Right renal cortex interstitium (tissue), 3 donors: Measurements from ENCODE around the gene DDX52. TPM values are rescaled to one million over a fixed set of nuclear protein-coding genes. Genes with fewer than 3 reads are reported as not detected.

ENCODE experiments used
- DNase-seq, 3 donors: peaks; one replicate each; pipeline ENCODE4 v3.0.0-alpha.2; 2013; ENCODE audit warnings: low read depth in 3 of 3, low spot score in 2 of 3
- polyA plus RNA-seq, 3 donors: library from polyadenylated mRNA; unstranded; fragments of 120-200 nt; gene quantifications; one replicate each; pipeline ENCODE4 v1.2.1, GENCODE V29; 2013; ENCODE audit not compliant: insufficient read length in 3 of 3

DDX52 gene
- polyA plus RNA-seq, 3 donors: 40.1 to 43.7 (median 42.0) TPM

- DNase-seq: no peak
Observed at GRCh38 chr17:37592291-37592690, 51.0 kb downstream of the DDX52 start.

DNA sequence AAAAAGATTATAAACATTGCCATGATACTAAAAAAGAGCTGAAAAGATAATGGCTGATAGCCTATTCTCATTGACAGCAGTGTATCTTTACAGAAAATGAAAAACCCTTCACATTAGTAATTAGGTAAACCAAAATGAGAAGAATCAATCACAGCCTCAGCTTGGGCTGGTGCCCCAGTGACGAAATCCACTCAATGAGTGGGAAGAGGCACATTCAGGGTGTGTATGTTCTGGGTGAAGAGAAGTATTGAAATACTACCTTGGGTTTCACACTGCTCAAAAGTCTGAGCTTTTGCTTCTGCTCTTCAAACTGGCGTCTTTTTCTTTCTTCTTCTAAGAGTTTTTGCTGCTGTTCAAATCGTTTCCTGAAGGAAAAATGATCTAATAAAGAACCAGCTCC lies 58.2 kb downstream of the DDX52 start:
- DNase-seq: no peak

GRCh38 chr17:37576281-37576680 lies 67.0 kb downstream of the DDX52 start:
- DNase-seq: no peak

DNA sequence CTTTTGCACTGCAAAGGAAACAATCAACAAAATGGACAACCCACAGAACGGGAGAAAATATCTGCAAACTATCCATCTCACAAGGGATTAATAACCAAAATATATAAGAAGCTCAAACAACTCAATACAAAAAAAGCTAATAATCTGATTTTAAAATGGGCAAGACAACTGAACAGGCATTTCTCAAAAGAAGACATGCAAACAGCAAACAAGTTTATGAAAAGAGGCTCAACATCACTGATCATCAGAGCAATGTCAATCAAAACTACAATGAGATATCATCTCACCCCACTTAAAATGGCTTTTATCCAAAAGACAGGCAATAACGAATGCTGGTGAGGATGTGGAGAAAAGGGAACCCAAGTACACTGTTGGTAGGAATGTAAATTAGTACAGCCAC lies 68.8 kb downstream of the DDX52 start:
- DNase-seq: no peak

GRCh38 chr17:37571674-37572073 lies 71.6 kb downstream of the DDX52 start:
- no peak for DNase-seq

GRCh38 chr17:37570527-37571093 lies 72.6 kb downstream of the DDX52 start:
- peak in 1 of 3 donors; percentile 10 for DNase-seq

DNA sequence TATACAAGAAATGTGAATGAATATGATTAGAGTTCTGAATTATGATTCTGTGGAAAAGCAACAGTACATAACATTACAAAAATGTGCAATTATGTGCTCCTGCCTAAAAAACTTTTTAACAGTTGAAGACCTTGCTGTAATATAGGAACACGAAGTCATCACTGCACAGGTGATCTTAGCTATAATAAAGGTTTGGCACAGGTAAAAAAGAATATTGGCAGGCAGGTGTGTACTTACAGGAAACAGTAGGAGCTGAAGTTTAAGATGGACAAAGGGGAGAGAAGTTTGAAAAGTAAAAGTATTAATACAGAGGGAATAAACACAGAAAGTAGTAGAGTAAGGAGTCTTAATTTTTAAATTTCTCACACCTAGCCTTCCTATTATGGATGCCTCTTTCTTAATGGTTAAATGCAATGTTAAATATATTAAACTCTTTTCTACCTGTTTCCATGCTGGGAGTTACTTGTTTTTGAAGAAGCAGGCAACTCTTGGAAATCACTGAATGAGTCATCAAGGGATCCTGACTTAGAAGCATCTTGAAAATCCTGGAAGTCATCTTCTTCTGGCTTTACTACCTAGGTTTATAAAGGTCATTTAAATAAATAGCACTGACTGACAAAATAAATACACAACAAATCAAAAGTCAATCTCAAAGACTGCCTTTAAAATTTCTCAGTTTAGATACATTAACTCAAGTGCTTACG lies 74.7 kb downstream of the DDX52 start:
- no peak for DNase-seq

DNA sequence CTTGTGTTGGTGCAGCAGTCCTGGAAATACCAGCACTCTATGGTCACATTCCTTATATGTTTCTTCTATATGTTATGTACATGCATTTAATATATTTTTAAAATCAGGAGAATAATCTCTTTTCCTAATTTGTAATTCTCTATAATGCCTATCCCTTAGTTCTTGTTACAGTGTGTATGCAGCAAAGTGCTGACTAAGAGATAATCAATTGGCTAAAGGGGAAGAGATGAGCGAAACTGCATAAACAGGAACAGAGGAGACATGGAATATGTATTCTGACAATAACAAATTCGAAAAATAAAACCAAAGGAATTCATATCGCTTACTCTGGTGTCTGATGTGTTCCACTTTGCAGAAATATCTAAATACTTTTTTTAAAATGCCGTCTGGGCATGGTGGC lies 75.7 kb downstream of the DDX52 start:
- DNase-seq: no peak

GRCh38 chr17:37567137-37567536 lies 76.1 kb downstream of the DDX52 start:
- DNase-seq: no peak

DNA sequence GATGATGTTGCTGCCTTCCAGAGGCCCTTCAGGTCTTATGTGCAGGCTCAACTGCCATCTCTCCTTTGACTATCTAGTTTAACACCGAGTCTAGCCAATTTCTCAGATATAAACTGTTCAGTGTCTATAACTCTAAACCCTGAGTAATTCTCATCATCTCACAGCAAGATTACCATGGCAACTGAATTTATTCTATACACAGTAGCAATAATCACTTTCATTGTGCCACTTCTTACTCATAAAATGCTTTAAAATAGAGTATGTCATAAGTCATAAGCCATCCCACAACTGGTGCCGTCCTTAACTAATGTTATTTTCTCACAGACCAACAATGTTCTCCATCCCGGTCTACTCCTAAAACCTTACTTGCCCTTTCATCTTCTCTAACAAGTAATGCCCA lies 79.0 kb downstream of the DDX52 start:
- no peak for DNase-seq

DNA sequence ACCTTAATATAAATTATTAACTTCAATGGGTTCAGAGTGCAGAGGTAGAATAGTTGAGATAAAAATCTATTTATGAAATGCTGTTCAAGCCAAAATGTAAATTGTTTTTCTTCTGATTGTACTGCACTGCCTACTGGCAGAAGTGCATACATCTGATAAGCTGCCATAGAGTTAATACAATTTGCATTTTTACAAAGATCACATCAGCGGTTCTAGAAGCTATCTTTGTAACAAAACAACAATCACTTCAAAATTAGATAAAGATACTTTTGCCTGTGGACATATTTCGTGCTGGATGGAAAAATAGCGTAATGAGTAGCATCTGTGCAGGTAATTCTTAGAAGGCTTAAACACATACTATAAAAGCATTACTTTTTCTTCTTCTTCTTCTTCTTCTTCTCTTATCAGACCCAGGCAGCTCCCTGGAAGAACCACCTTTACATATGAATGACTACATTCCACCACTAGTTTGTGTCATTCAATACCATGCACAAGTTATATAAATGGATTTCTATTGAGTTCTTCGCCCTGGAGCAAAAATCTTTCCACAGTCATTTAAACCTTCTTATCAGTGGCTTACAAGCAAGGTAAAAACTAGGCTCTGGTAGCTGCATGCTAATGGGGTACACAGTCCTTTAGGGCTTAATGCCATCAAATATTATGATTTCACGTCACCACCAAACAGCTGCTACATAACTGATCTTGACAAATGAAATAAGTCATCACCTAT lies 81.1 kb downstream of the DDX52 start:
- DNase-seq: no peak

Other genes with a start within 250 kb of the DDX52 start
- gene ACACA, start 236.6 kb downstream of the DDX52 start, polyA plus RNA-seq: 10 to 100 TPM; 45.0 to 54.6 (median 48.7) TPM
- gene TADA2A, start 236.6 kb downstream of the DDX52 start, polyA plus RNA-seq: 10 to 100 TPM; 15.0 to 28.4 (median 26.5) TPM
- 10 to 100 TPM; 14.7 to 17.6 (median 16.3) TPM for gene DUSP14, start 153.6 kb downstream of the DDX52 start, polyA plus RNA-seq
- gene SYNRG, start 34.0 kb downstream of the DDX52 start, polyA plus RNA-seq: 10 to 100 TPM; 39.5 to 43.4 (median 42.0) TPM
- gene HNF1B, start 101.6 kb upstream of the DDX52 start, polyA plus RNA-seq: 100 to 1,000 TPM; 110 to 113 (median 112) TPM